Right lobe of liver (tissue), 6 donors: ENCODE data around the gene NEU4. TPM values are rescaled to one million over a fixed set of nuclear protein-coding genes. Genes with fewer than 3 reads are reported as not detected.

Source experiments
- ATAC-seq, 4 donors: fragments of 200-7000 bp; cut with Tn5 transposase; one replicate each; pipeline ENCODE4 v1.9.1; 2020; ENCODE audit warnings: mild to moderate bottlenecking in 4 of 4, moderate library complexity in 4 of 4
- DNase-seq, 3 donors: peaks; one replicate each; pipeline ENCODE4 v3.0.0-alpha.2; 2020
- H3K27ac ChIP-seq, 3 donors: fragments of 200-600 bp; one replicate each; pipeline ENCODE4 v1.8.0; 2022
- H3K27me3 ChIP-seq, 2 donors: fragments of 200-600 bp; one replicate each; pipeline ENCODE4 v1.8.0; 2022
- H3K36me3 ChIP-seq, 4 donors: fragments of 200-600 bp; sonication (generic) in 1 of 4; one replicate each; pipeline versions ENCODE4 v1.5.1 to v1.8.0; 2017 to 2022; ENCODE audit warnings: control low read depth in 1 of 4
- H3K4me1 ChIP-seq, 4 donors: fragments of 200-600 bp; sonication (generic) in 1 of 4; one replicate each; pipeline versions ENCODE4 v1.5.1 to v1.8.0; 2017 to 2022; ENCODE audit warnings: control low read depth in 1 of 4
- H3K4me3 ChIP-seq, 3 donors: fragments of 200-600 bp; one replicate each; pipeline ENCODE4 v1.8.0; 2022
- H3K9me3 ChIP-seq, 4 donors: fragments of 200-600 bp; sonication (generic) in 1 of 4; one replicate each; pipeline versions ENCODE4 v1.5.1 to v1.8.0; 2017 to 2022; ENCODE audit warnings: control low read depth in 1 of 4
- CTCF ChIP-seq, 4 donors: fragments of 200-600 bp in 3 of 4; fragments of 450-650 bp in 1 of 4; IDR thresholded peaks; one replicate each; pipeline versions ENCODE4 v1.5.1 to v1.8.0; 2016 to 2022; ENCODE audit warnings: antibody characterized with exemption in 4 of 4, mild to moderate bottlenecking in 2 of 4
- POLR2A ChIP-seq: fragments of 450-650 bp; IDR thresholded peaks from one replicate; pipeline ENCODE4 v1.6.1; 2017; ENCODE audit warnings: antibody characterized with exemption, mild to moderate bottlenecking
- WGBS: methylation state at CpG from one replicate; pipeline ENCODE4 v1.1.6; 2018; ENCODE audit warnings: low coverage, low lambda C conversion rate; ENCODE audit not compliant: insufficient coverage; ENCODE audit errors: missing lambda C conversion rate; 5-methylcytosine and 5-hydroxymethylcytosine counted together
- intact Hi-C, 2 donors: fragments of 100-400 bp; cut with DNase I; formaldehyde crosslinking; loops; one replicate each; pipeline versions ENCODE4 v1.11.2 to v1.14.1; 2022
- total RNA-seq, 6 experiments: library from RNA; depleted of rRNA in 2 of 6; stranded (reverse); fragments of >200 nt in 2 of 6; fragmentation: NEBNext Ultra II Directional in 3 of 6; extraction: Animal tissue kit (Norgen Biotek cat#: 25700) in 3 of 6; gene quantifications; one replicate each; pipeline versions ENCODE4 v1.1.0 to v1.2.4, GENCODE V29; 2016 to 2023
- donor health status: DM: no; HTN: yes; CAD: no.
- donor health status: DM: no; HTN: no; CAD: no.
- donor health status: DM: no; HTN: no; CAD: no.
- donor health status: DM: no; HTN: yes; CAD: no.
- donor health status: DM: no; HTN: yes; CAD: no.

The NEU4 gene
- total RNA-seq, 6 experiments from 2014 or later, result 16.8 to 87.1 (median 76.2) TPM

- no peaks in the 10 kb centered on the region for H3K9me3 ChIP-seq
- no peak for ATAC-seq
- no peak overlapping the region for H3K27ac ChIP-seq
- no peaks in the 10 kb centered on the region for H3K27me3 ChIP-seq
- 78% methylated on average over 13 of the region's 20 CpGs for WGBS
- no peak for DNase-seq
- no peak overlapping the region for H3K4me3 ChIP-seq
- TF ChIP-seq CTCF (IDR thresholded peaks at IDR 0.05) (no peak), POLR2A (no peak)
- intact Hi-C loops, result no loop called here
- no peaks in the 10 kb centered on the region for H3K4me1 ChIP-seq
- H3K36me3 ChIP-seq, result peaks cover 0 to 7% (median 0%) of the 10 kb centered on the region in 4 donors
These were observed 45.3 kb upstream of the NEU4 start for GRCh38 chr2:241763551-241764274.

GRCh38 chr2:241764275-241765241 lies 44.4 kb upstream of the NEU4 start:
- Histone ChIP-seq H3K27ac (no peak overlapping the region), H3K36me3 (peaks cover 0 to 2% (median 0%) of the 10 kb centered on the region in 4 donors), H3K9me3 (no peaks in the 10 kb centered on the region), H3K27me3 (no peaks in the 10 kb centered on the region), H3K4me1 (no peaks in the 10 kb centered on the region), H3K4me3 (no peak overlapping the region)
- WGBS, result 82% methylated on average over 7 of the region's 27 CpGs
- TF ChIP-seq POLR2A (no peak), CTCF (IDR thresholded peaks at IDR 0.05) (no peak)
- ATAC-seq, result peak in 1 of 4 donors; percentile 7
- intact Hi-C loops, result no loop called here
- no peak for DNase-seq

- Histone ChIP-seq H3K27me3 (no peaks in the 10 kb centered on the region), H3K9me3 (no peaks in the 10 kb centered on the region), H3K4me3 (no peak overlapping the region), H3K27ac (no peak overlapping the region), H3K36me3 (no peaks in the 10 kb centered on the region), H3K4me1 (peaks cover 0 to 24% (median 10%) of the 10 kb centered on the region in 4 donors)
- ATAC-seq, result no peak
- intact Hi-C loops, result no loop called here
- DNase-seq, result no peak
- no CpG with 5 or more reads among the region's 37 CpGs for WGBS
- TF ChIP-seq POLR2A (no peak), CTCF (IDR thresholded peaks at IDR 0.05) (no peak)
These were observed 41.3 kb upstream of the NEU4 start for GRCh38 chr2:241767464-241768250.

- intact Hi-C loops, result no loop called here
- no peak overlapping the region for H3K27ac ChIP-seq
- ATAC-seq (no peak), DNase-seq (no peak)
- H3K36me3 ChIP-seq, result no peaks in the 10 kb centered on the region
- WGBS, result 80% methylated on average over 6 of the region's 29 CpGs
- peaks cover 0 to 26% (median 11%) of the 10 kb centered on the region in 4 donors for H3K4me1 ChIP-seq
- no peak overlapping the region for H3K4me3 ChIP-seq
- H3K27me3 ChIP-seq, result no peaks in the 10 kb centered on the region
- no peak for TF ChIP-seq CTCF (IDR thresholded peaks at IDR 0.05)
- no peak for TF ChIP-seq POLR2A
- no peaks in the 10 kb centered on the region for H3K9me3 ChIP-seq
These were observed 40.7 kb upstream of the NEU4 start for GRCh38 chr2:241768251-241768711.
